Adipocyte (in vitro differentiated cells): ENCODE data around the gene SND1.
A peak's percentile ranks its signal among the peaks of the same experiment; 100 is the strongest.

Source experiments
- DNase-seq: peaks from one replicate; pipeline ENCODE4 v3.0.0-alpha.2; 2015; ENCODE audit warnings: low read depth
- H3K27me3 ChIP-seq: replicated peaks from 2 replicates; pipeline ENCODE4 v1.7.0; 2013; ENCODE audit warnings: mild to moderate bottlenecking, low read length, moderate library complexity; ENCODE audit not compliant: control insufficient read depth, insufficient read depth
- H3K36me3 ChIP-seq: 2 replicates; pipeline ENCODE4 v1.7.0; 2013; ENCODE audit warnings: low read length, mild to moderate bottlenecking, moderate library complexity; ENCODE audit not compliant: control insufficient read depth, insufficient read depth, severe bottlenecking
- H3K4me1 ChIP-seq: 2 replicates; pipeline ENCODE4 v1.7.0; 2013; ENCODE audit warnings: mild to moderate bottlenecking, low read length, moderate library complexity; ENCODE audit not compliant: control insufficient read depth, insufficient read depth
- H3K4me3 ChIP-seq: 2 replicates; pipeline ENCODE4 v1.7.0; 2013; ENCODE audit warnings: mild to moderate bottlenecking, low read length, moderate library complexity
- H3K9ac ChIP-seq: 2 replicates; pipeline ENCODE4 v1.7.0; 2013; ENCODE audit warnings: mild to moderate bottlenecking, low read length, moderate library complexity
- H3K9me3 ChIP-seq: 2 replicates; pipeline ENCODE4 v1.7.0; 2013; ENCODE audit warnings: mild to moderate bottlenecking, low read length, moderate library complexity; ENCODE audit not compliant: control insufficient read depth

Gene SND1

GRCh38 chr7:128032605-128033235, 380.7 kb downstream of the SND1 start:
- Histone ChIP-seq H3K36me3 (peaks cover 10% of the 10 kb centered on the region), H3K9ac (peak overlapping the region; percentile 58), H3K27me3 (no peaks in the 10 kb centered on the region), H3K4me3 (peak overlapping the region; percentile 65), H3K4me1 (peaks cover 12% of the 10 kb centered on the region), H3K9me3 (no peaks in the 10 kb centered on the region)
- DNase-seq, result no peak

GRCh38 chr7:128033246-128033645, 381.3 kb downstream of the SND1 start:
- Histone ChIP-seq H3K36me3 (peaks cover 10% of the 10 kb centered on the region), H3K9me3 (no peaks in the 10 kb centered on the region), H3K4me3 (no peak overlapping the region), H3K27me3 (no peaks in the 10 kb centered on the region), H3K4me1 (peaks cover 12% of the 10 kb centered on the region), H3K9ac (no peak overlapping the region)
- DNase-seq, result no peak

GRCh38 chr7:128034825-128035224, 382.8 kb downstream of the SND1 start:
- Histone ChIP-seq H3K4me1 (peaks cover 12% of the 10 kb centered on the region), H3K9me3 (no peaks in the 10 kb centered on the region)

GRCh38 chr7:128035712-128036111, 383.7 kb downstream of the SND1 start:
- no peak for DNase-seq
- Histone ChIP-seq H3K9me3 (no peaks in the 10 kb centered on the region), H3K9ac (no peak overlapping the region), H3K36me3 (no peaks in the 10 kb centered on the region), H3K27me3 (no peaks in the 10 kb centered on the region), H3K4me3 (no peak overlapping the region), H3K4me1 (peaks cover 8% of the 10 kb centered on the region)

More at GRCh38 chr7:128034825-128035224, 382.8 kb downstream of the SND1 start:
- no peak for DNase-seq
- Histone ChIP-seq H3K4me3 (no peak overlapping the region), H3K27me3 (no peaks in the 10 kb centered on the region), H3K36me3 (peaks cover under 1% of the 10 kb centered on the region), H3K9ac (no peak overlapping the region)

GRCh38 chr7:128036226-128036940, 384.4 kb downstream of the SND1 start:
- Histone ChIP-seq H3K9ac (no peak overlapping the region), H3K4me1 (peaks cover 8% of the 10 kb centered on the region), H3K9me3 (no peaks in the 10 kb centered on the region), H3K36me3 (no peaks in the 10 kb centered on the region), H3K27me3 (no peaks in the 10 kb centered on the region), H3K4me3 (no peak overlapping the region)
- no peak for DNase-seq

GRCh38 chr7:128037081-128037480, 385.1 kb downstream of the SND1 start:
- H3K36me3 ChIP-seq, result peaks cover 2% of the 10 kb centered on the region
- H3K4me3 ChIP-seq, result no peak overlapping the region
- H3K27me3 ChIP-seq, result no peaks in the 10 kb centered on the region
- no peak for DNase-seq
- no peak overlapping the region for H3K9ac ChIP-seq
- no peaks in the 10 kb centered on the region for H3K9me3 ChIP-seq
- H3K4me1 ChIP-seq, result peaks cover 8% of the 10 kb centered on the region

- Histone ChIP-seq H3K4me1 (peaks cover 2% of the 10 kb centered on the region), H3K9ac (no peak overlapping the region), H3K9me3 (no peaks in the 10 kb centered on the region), H3K27me3 (no peaks in the 10 kb centered on the region), H3K36me3 (peaks cover 7% of the 10 kb centered on the region), H3K4me3 (no peak overlapping the region)
- no peak for DNase-seq
Observed at GRCh38 chr7:128037880-128038619, 386.1 kb downstream of the SND1 start.

- Histone ChIP-seq H3K9ac (no peak overlapping the region), H3K36me3 (peaks cover 11% of the 10 kb centered on the region), H3K27me3 (no peaks in the 10 kb centered on the region), H3K9me3 (no peaks in the 10 kb centered on the region), H3K4me1 (no peaks in the 10 kb centered on the region), H3K4me3 (no peak overlapping the region)
- DNase-seq, result no peak
Observed at GRCh38 chr7:128039544-128039953, 387.6 kb downstream of the SND1 start.

GRCh38 chr7:128040205-128040604, 388.2 kb downstream of the SND1 start:
- Histone ChIP-seq H3K4me3 (no peak overlapping the region), H3K27me3 (no peaks in the 10 kb centered on the region), H3K4me1 (no peaks in the 10 kb centered on the region), H3K9me3 (no peaks in the 10 kb centered on the region), H3K36me3 (peaks cover 11% of the 10 kb centered on the region), H3K9ac (no peak overlapping the region)
- no peak for DNase-seq

GRCh38 chr7:128041203-128041602, 389.2 kb downstream of the SND1 start:
- no peaks in the 10 kb centered on the region for H3K27me3 ChIP-seq
- H3K4me1 ChIP-seq, result no peaks in the 10 kb centered on the region
- peaks cover 11% of the 10 kb centered on the region for H3K36me3 ChIP-seq
- H3K9me3 ChIP-seq, result no peaks in the 10 kb centered on the region
- H3K4me3 ChIP-seq, result no peak overlapping the region
- no peak overlapping the region for H3K9ac ChIP-seq
- peak; percentile 53 for DNase-seq

- DNase-seq, result no peak
- Histone ChIP-seq H3K36me3 (peaks cover 11% of the 10 kb centered on the region), H3K4me1 (no peaks in the 10 kb centered on the region), H3K4me3 (no peak overlapping the region), H3K9ac (no peak overlapping the region), H3K9me3 (no peaks in the 10 kb centered on the region), H3K27me3 (no peaks in the 10 kb centered on the region)
Observed at GRCh38 chr7:128042012-128042411, 390.0 kb downstream of the SND1 start.
